SK-N-SH (cell line): Measurements from ENCODE around the gene NUP188. TPM values are rescaled to one million over a fixed set of nuclear protein-coding genes. Genes with fewer than 3 reads are reported as not detected.

Experiments
- CTCF ChIA-PET: fragments of 300-600, 350-600 bp; formaldehyde crosslinking; extraction: SDS; loops from one replicate; lab custom pipeline; 2021; lab: Yijun Ruan, JAX
- POLR2A ChIA-PET: fragments of 350-600 bp; sonication (Branson Sonifier 250); formaldehyde crosslinking; extraction: SDS; loops from one replicate; lab custom pipeline; 2020; ENCODE audit warnings: antibody characterized with exemption, inconsistent platforms; lab: Yijun Ruan, JAX
- DNase-seq: peaks from one replicate; pipeline ENCODE4 v3.0.0; 2012
- H2AFZ ChIP-seq: fragments of 200-600 bp; sonication (generic); 2 replicates; pipeline ENCODE4 v1.8.1; 2016; ENCODE audit warnings: antibody characterized with exemption, mild to moderate bottlenecking, low read depth
- H3F3A ChIP-seq: fragments of 200-600 bp; sonication (generic); replicated peaks from 2 replicates; pipeline ENCODE3; 2016; ENCODE audit warnings: antibody characterized with exemption, mild to moderate bottlenecking; ENCODE audit not compliant: insufficient read depth
- H3K27ac ChIP-seq, 2 experiments: fragments of 200-500 bp in 1 of 2; fragments of 200-600 bp in 1 of 2; sonication (Bioruptor generic) in 1 of 2; sonication (generic), shearing (Covaris generic) in 1 of 2; 2 replicates each; pipeline versions ENCODE4 v1.5.1 to v1.6.1; 2014 to 2016; ENCODE audit warnings: low read depth in 2 of 2, inconsistent platforms in 1 of 2, low read length in 1 of 2, mild to moderate bottlenecking in 1 of 2, mixed read lengths in 1 of 2
- H3K27me3 ChIP-seq: fragments of 200-600 bp; sonication (generic), shearing (Covaris generic); 2 replicates; pipeline ENCODE4 v1.6.1; 2016; ENCODE audit warnings: mixed run types; ENCODE audit not compliant: insufficient read depth
- H3K36me3 ChIP-seq, 2 experiments: fragments of 200-500 bp in 1 of 2; fragments of 200-600 bp in 1 of 2; sonication (Bioruptor generic) in 1 of 2; sonication (generic) in 1 of 2; replicated peaks in 1 of 2; 2 replicates each; pipeline versions ENCODE3 to v1.5.1; 2014 to 2016; ENCODE audit warnings: low read length in 1 of 2, mild to moderate bottlenecking in 1 of 2; ENCODE audit not compliant: insufficient read depth in 2 of 2, control insufficient read depth in 1 of 2
- H3K4me1 ChIP-seq, 2 experiments: fragments of 200-500 bp in 1 of 2; fragments of 200-600 bp in 1 of 2; sonication (Bioruptor generic) in 1 of 2; sonication (generic), shearing (Covaris generic) in 1 of 2; 2 replicates each; pipeline versions ENCODE4 v1.5.1 to v1.6.1; 2014 to 2016; ENCODE audit warnings: low read depth in 1 of 2, low read length in 1 of 2, mixed run types in 1 of 2; ENCODE audit not compliant: insufficient read depth in 2 of 2, control insufficient read depth in 1 of 2
- H3K4me2 ChIP-seq: fragments of 200-600 bp; sonication (generic), shearing (Covaris generic); 2 replicates; pipeline ENCODE4 v1.6.1; 2017; ENCODE audit warnings: mixed run types
- H3K4me3 ChIP-seq, 2 experiments: fragments of 200-500 bp in 1 of 2; fragments of 200-600 bp in 1 of 2; sonication (Bioruptor generic) in 1 of 2; sonication (generic), shearing (Covaris generic) in 1 of 2; 2 replicates each; pipeline versions ENCODE4 v1.5.1 to v1.8.1; 2014 to 2016; ENCODE audit warnings: low read depth in 2 of 2, inconsistent platforms in 1 of 2, low read length in 1 of 2, mild to moderate bottlenecking in 1 of 2, mixed read lengths in 1 of 2, moderate library complexity in 1 of 2
- H3K79me2 ChIP-seq: fragments of 200-600 bp; sonication (generic); 2 replicates; pipeline ENCODE4 v1.8.1; 2017; ENCODE audit warnings: mild to moderate bottlenecking; ENCODE audit not compliant: insufficient read depth
- H3K9ac ChIP-seq: fragments of 200-600 bp; sonication (generic); 2 replicates; pipeline ENCODE4 v1.6.1; 2017; ENCODE audit warnings: mixed run types
- H3K9me2 ChIP-seq: fragments of 200-600 bp; sonication (generic); 2 replicates; pipeline ENCODE4 v1.6.1; 2017; ENCODE audit warnings: mixed run types
- H3K9me3 ChIP-seq: fragments of 200-600 bp; sonication (generic); 2 replicates; pipeline ENCODE4 v1.6.1; 2017; ENCODE audit warnings: mixed run types, mild to moderate bottlenecking, moderate library complexity
- H4K20me1 ChIP-seq: fragments of 200-600 bp; sonication (generic); 2 replicates; pipeline ENCODE4 v1.6.1; 2017; ENCODE audit warnings: mild to moderate bottlenecking, mixed run types; ENCODE audit not compliant: insufficient read depth
- CHD2 ChIP-seq: fragments of 150-350 bp; IDR thresholded peaks from 2 replicates; pipeline ENCODE4 v1.6.1; 2018; ENCODE audit warnings: low read length; ENCODE audit not compliant: partially characterized antibody
- EP300 ChIP-seq, 2 experiments: IDR thresholded peaks; 2 replicates each; pipeline versions ENCODE4 v1.4.0 to v1.6.1; 2012; ENCODE audit warnings: borderline replicate concordance in 1 of 2, low read depth in 1 of 2, low read length in 1 of 2
- FOSL2 ChIP-seq: IDR thresholded peaks from 2 replicates; pipeline ENCODE4 v1.4.0; 2012; ENCODE audit warnings: low read depth, mild to moderate bottlenecking, moderate library complexity, borderline replicate concordance
- FOXJ3 ChIP-seq: sonication (generic); formaldehyde crosslinking; IDR thresholded peaks from 2 replicates; pipeline ENCODE4 v1.5.1; 2020; ENCODE audit warnings: mild to moderate bottlenecking, missing genetic modification reagents
- GABPA ChIP-seq: IDR thresholded peaks from 2 replicates; pipeline ENCODE4 v1.4.0; 2012; ENCODE audit warnings: low read depth, mild to moderate bottlenecking
- IRF3 ChIP-seq: fragments of 150-350 bp; IDR thresholded peaks from 2 replicates; pipeline ENCODE4 v1.6.1; 2016; ENCODE audit warnings: mild to moderate bottlenecking, low read depth, low read length
- MEF2A ChIP-seq: IDR thresholded peaks from 2 replicates; pipeline ENCODE4 v1.4.0; 2012; ENCODE audit warnings: low read depth, borderline replicate concordance
- NFIC ChIP-seq: IDR thresholded peaks from 2 replicates; pipeline ENCODE4 v1.4.0; 2012; ENCODE audit warnings: borderline replicate concordance
- NRF1 ChIP-seq: IDR thresholded peaks from 2 replicates; pipeline ENCODE4 v1.6.1; 2012; ENCODE audit warnings: low read depth, mild to moderate bottlenecking, low read length
- POLR2AphosphoS5 ChIP-seq: IDR thresholded peaks from 2 replicates; pipeline ENCODE4 v1.6.1; 2012; ENCODE audit warnings: low read depth, low read length
- RAD21 ChIP-seq: IDR thresholded peaks from 2 replicates; pipeline ENCODE4 v1.6.1; 2012; ENCODE audit warnings: mild to moderate bottlenecking, low read length
- RCOR1 ChIP-seq: fragments of 150-350 bp; IDR thresholded peaks from 2 replicates; pipeline ENCODE4 v1.6.1; 2017; ENCODE audit warnings: antibody characterized with exemption, low read length
- RXRA ChIP-seq: IDR thresholded peaks from 2 replicates; pipeline ENCODE4 v1.4.0; 2012; ENCODE audit warnings: low read depth, mild to moderate bottlenecking, borderline replicate concordance
- SIN3A ChIP-seq: IDR thresholded peaks from 2 replicates; pipeline ENCODE4 v1.6.1; 2012; ENCODE audit warnings: low read depth, mild to moderate bottlenecking, low read length, moderate library complexity, borderline replicate concordance
- TAF1 ChIP-seq: IDR thresholded peaks from 2 replicates; pipeline ENCODE4 v1.6.1; 2012; ENCODE audit warnings: low read depth, mild to moderate bottlenecking, low read length, moderate library complexity, borderline replicate concordance
- TCF12 ChIP-seq: IDR thresholded peaks from 2 replicates; pipeline ENCODE4 v1.4.0; 2012
- TEAD4 ChIP-seq: IDR thresholded peaks from 2 replicates; pipeline ENCODE4 v1.4.0; 2012; ENCODE audit warnings: mild to moderate bottlenecking, borderline replicate concordance; ENCODE audit not compliant: insufficient read depth
- USF1 ChIP-seq: IDR thresholded peaks from 2 replicates; pipeline ENCODE4 v1.4.0; 2012; ENCODE audit warnings: low read depth, borderline replicate concordance
- USF2 ChIP-seq: fragments of 150-350 bp; IDR thresholded peaks from 2 replicates; pipeline ENCODE4 v1.6.1; 2017; ENCODE audit warnings: antibody characterized with exemption, low read length, low read depth, borderline replicate concordance
- YY1 ChIP-seq: IDR thresholded peaks from 2 replicates; pipeline ENCODE4 v1.4.0; 2012; ENCODE audit warnings: low read depth, mild to moderate bottlenecking
- WGBS: methylation state at CpG from one replicate; pipeline ENCODE4 v1.1.6; 2017; ENCODE audit warnings: low lambda C conversion rate; 5-methylcytosine and 5-hydroxymethylcytosine counted together
- polyA plus RNA-seq, 3 experiments: library from polyadenylated mRNA; depleted of rRNA; stranded (reverse); fragments of >200 nt; gene quantifications; 2 replicates each; pipeline ENCODE4 v1.2.3, GENCODE V29; 2012

Gene NUP188
- polyA plus RNA-seq, 1 of the 3 experiments (the other 2 are of a cell fraction): 49.5 TPM

GRCh38 chr9:128936171-128936865, 11.2 kb upstream of the NUP188 start:
- H3K36me3 ChIP-seq: no peaks in the 10 kb centered on the region
- TF ChIP-seq FOXJ3 (CRISPR knock-in tag): no peak
- no peak for TF ChIP-seq RXRA
- TF ChIP-seq TCF12: no peak
- TF ChIP-seq NRF1: no peak
- no peak for TF ChIP-seq IRF3
- TF ChIP-seq YY1: no peak
- TF ChIP-seq GABPA: no peak
- TF ChIP-seq NFIC: no peak
- TF ChIP-seq FOSL2: no peak
- no peak for TF ChIP-seq SIN3A
- ChIA-PET POLR2A (interaction anchor here (1.6 kb wide), 1 partner anchor 12 kb away, joined by 3 read pairs; no protein-coding TSS in a partner anchor), CTCF (interaction anchor here (1.3 to 2.8 kb wide), 5 partner anchors 9 to 234 kb away, joined by 3 to 18 read pairs (median 4); partner anchors contain the start of gene PKN3)
- no peak overlapping the region for H2AFZ ChIP-seq
- no peak overlapping the region for H3K4me2 ChIP-seq
- DNase-seq: no peak
- no peaks in the 10 kb centered on the region for H4K20me1 ChIP-seq
- H3K79me2 ChIP-seq: no peaks in the 10 kb centered on the region
- no peak overlapping the region for H3K4me3 ChIP-seq
- no peak overlapping the region for H3K27ac ChIP-seq
- no peaks in the 10 kb centered on the region for H3K27me3 ChIP-seq
- WGBS: 82% methylated on average over 8 of the region's 11 CpGs
- no peaks in the 10 kb centered on the region for H3F3A ChIP-seq
- peaks cover 6 to 12% of the 10 kb centered on the region in 2 experiments; a peak in 2 of 4 replicates for H3K4me1 ChIP-seq
- no peaks in the 10 kb centered on the region for H3K9me2 ChIP-seq
- no peak overlapping the region for H3K9ac ChIP-seq
- no peaks in the 10 kb centered on the region for H3K9me3 ChIP-seq

- Histone ChIP-seq H3K4me2 (no peak overlapping the region), H3K36me3 (no peaks in the 10 kb centered on the region), H3K4me3 (no peak overlapping the region), H2AFZ (no peak overlapping the region), H3K27me3 (no peaks in the 10 kb centered on the region), H3K9me2 (no peaks in the 10 kb centered on the region), H4K20me1 (no peaks in the 10 kb centered on the region), H3K79me2 (no peaks in the 10 kb centered on the region), H3K9me3 (no peaks in the 10 kb centered on the region), H3F3A (no peaks in the 10 kb centered on the region), H3K9ac (no peak overlapping the region), H3K4me1 (peaks cover 6 to 15% of the 10 kb centered on the region in 2 experiments; a peak in 2 of 4 replicates), H3K27ac (no peak overlapping the region)
- DNase-seq: no peak
- ChIA-PET POLR2A (interaction anchor here (1.6 kb wide), 1 partner anchor 11 kb away, joined by 3 read pairs; no protein-coding TSS in a partner anchor), CTCF (interaction anchor here (1.2 to 2.8 kb wide), 4 partner anchors 10 to 205 kb away, joined by 3 to 18 read pairs (median 6); no protein-coding TSS in a partner anchor)
- 90% methylated on average over 9 of the region's 9 CpGs for WGBS
- no peak for TF ChIP-seq IRF3
- TF ChIP-seq MEF2A: no peak
- TF ChIP-seq USF2: no peak
- TF ChIP-seq TEAD4: no peak
- TF ChIP-seq NFIC: no peak
- no peak for TF ChIP-seq TAF1
- TF ChIP-seq RCOR1: no peak
- TF ChIP-seq POLR2AphosphoS5: no peak
- no peak for TF ChIP-seq RXRA
- no peak for TF ChIP-seq CHD2
- TF ChIP-seq EP300 (IDR thresholded peaks at IDR 0.05; ENCODE audit: borderline replicate concordance in 1 of 2, low read depth in 1 of 2, low read length in 1 of 2): no peak
- TF ChIP-seq SIN3A: no peak
- TF ChIP-seq TCF12: no peak
- no peak for TF ChIP-seq USF1
- TF ChIP-seq RAD21: no peak
Measured at GRCh38 chr9:128937310-128938165, 10.0 kb upstream of the NUP188 start.
